ENCODE results near the gene FBP1.

- TF ChIP-seq POLR2A (IDR thresholded peaks at IDR 0.05) (no peak), CTCF (IDR thresholded peaks at IDR 0.05) (no peak), EP300 (IDR thresholded peaks at IDR 0.05; ENCODE audit: low read depth) (no peak), POLR2AphosphoS5 (IDR thresholded peaks at IDR 0.05) (no peak)
These were observed 37.3 kb upstream of the FBP1 start for GRCh38 chr9:94676446-94677131.
